Astrocyte (in vitro differentiated cells and primary cell): Measurements from ENCODE around the gene LTBP2. TPM values are rescaled to one million over a fixed set of nuclear protein-coding genes. Genes with fewer than 3 reads are reported as not detected.

Experiments used
- DNase-seq: peaks from one replicate; pipeline ENCODE4 v3.0.0-alpha.2; 2010; ENCODE audit warnings: low read depth
- FAIRE-seq: peaks from 2 replicates; lab custom pipeline; 2011; peaks lifted over from hg19 to GRCh38; lab: Jason Lieb, UNC
- H2AFZ ChIP-seq: 2 replicates; pipeline ENCODE4 v1.6.0; 2012; ENCODE audit warnings: low read depth, low read length, inconsistent platforms
- H3K27ac ChIP-seq: 2 replicates; pipeline ENCODE4 v1.5.1; 2011; ENCODE audit warnings: low read depth, low read length, inconsistent platforms
- H3K27me3 ChIP-seq: 2 replicates; pipeline ENCODE4 v1.6.0; 2011; ENCODE audit warnings: low read length, inconsistent platforms; ENCODE audit not compliant: insufficient read depth
- H3K36me3 ChIP-seq: 2 replicates; pipeline ENCODE4 v1.5.1; 2011; ENCODE audit warnings: low read length, inconsistent platforms; ENCODE audit not compliant: insufficient read depth
- H3K4me1 ChIP-seq: 2 replicates; pipeline ENCODE4 v1.5.1; 2011; ENCODE audit warnings: low read length, inconsistent platforms; ENCODE audit not compliant: insufficient read depth
- H3K4me2 ChIP-seq: 2 replicates; pipeline ENCODE4 v1.6.0; 2012; ENCODE audit warnings: low read length, inconsistent platforms
- H3K4me3 ChIP-seq: 2 replicates; pipeline ENCODE4 v1.5.1; 2011; ENCODE audit warnings: low read depth, mild to moderate bottlenecking, low read length, inconsistent platforms; ENCODE audit not compliant: insufficient read depth
- H3K79me2 ChIP-seq: 2 replicates; pipeline ENCODE4 v1.6.0; 2012; ENCODE audit warnings: mild to moderate bottlenecking, low read length, inconsistent platforms; ENCODE audit not compliant: insufficient read depth
- H3K9ac ChIP-seq: 2 replicates; pipeline ENCODE4 v1.6.0; 2012; ENCODE audit warnings: mild to moderate bottlenecking, low read length, inconsistent platforms
- H3K9me3 ChIP-seq: 2 replicates; pipeline ENCODE4 v1.5.1; 2012; ENCODE audit warnings: low read depth, mild to moderate bottlenecking, low read length, inconsistent platforms; ENCODE audit not compliant: insufficient read depth
- H4K20me1 ChIP-seq: 2 replicates; pipeline ENCODE4 v1.6.0; 2012; ENCODE audit warnings: low read length, inconsistent platforms; ENCODE audit not compliant: insufficient read depth
- H3K27ac Mint-ChIP-seq: one replicate; pipeline ENCODE4 v1.8.0; 2021; ENCODE audit warnings: mild to moderate bottlenecking, mixed read lengths; ENCODE audit not compliant: unreplicated experiment
- H3K27me3 Mint-ChIP-seq: one replicate; pipeline ENCODE4 v1.8.0; 2021; ENCODE audit warnings: low read depth, mixed read lengths; ENCODE audit not compliant: unreplicated experiment
- H3K36me3 Mint-ChIP-seq: one replicate; pipeline ENCODE4 v1.8.0; 2021; ENCODE audit warnings: low read depth, mixed read lengths; ENCODE audit not compliant: unreplicated experiment
- H3K4me1 Mint-ChIP-seq: one replicate; pipeline ENCODE4 v1.8.0; 2021; ENCODE audit warnings: low read depth, mixed read lengths; ENCODE audit not compliant: unreplicated experiment
- H3K4me3 Mint-ChIP-seq: one replicate; pipeline ENCODE4 v1.8.0; 2021; ENCODE audit warnings: mild to moderate bottlenecking, moderate library complexity, mixed read lengths; ENCODE audit not compliant: unreplicated experiment
- H3K9me3 Mint-ChIP-seq: one replicate; pipeline ENCODE4 v1.8.0; 2021; ENCODE audit warnings: mild to moderate bottlenecking, mixed read lengths; ENCODE audit not compliant: unreplicated experiment
- EZH2 ChIP-seq: IDR thresholded peaks from 2 replicates; pipeline ENCODE4 v1.6.1; 2012; ENCODE audit warnings: mild to moderate bottlenecking, low read length, inconsistent platforms; ENCODE audit not compliant: insufficient read depth
- total RNA-seq: library from RNA; stranded (reverse); gene quantifications from 2 replicates; pipeline ENCODE4 v1.2.1, GENCODE V29; 2021
- TF ChIP-seq, protein P1 (sequence below): IDR thresholded peaks from 2 replicates; pipeline ENCODE4 v1.5.1; 2011; ENCODE audit warnings: low read depth, mild to moderate bottlenecking, inconsistent platforms, low read length, moderate library complexity; ENCODE audit not compliant: insufficient read depth

The LTBP2 gene
- total RNA-seq, 1 donor from 2014 or later, result 162 TPM

DNA sequence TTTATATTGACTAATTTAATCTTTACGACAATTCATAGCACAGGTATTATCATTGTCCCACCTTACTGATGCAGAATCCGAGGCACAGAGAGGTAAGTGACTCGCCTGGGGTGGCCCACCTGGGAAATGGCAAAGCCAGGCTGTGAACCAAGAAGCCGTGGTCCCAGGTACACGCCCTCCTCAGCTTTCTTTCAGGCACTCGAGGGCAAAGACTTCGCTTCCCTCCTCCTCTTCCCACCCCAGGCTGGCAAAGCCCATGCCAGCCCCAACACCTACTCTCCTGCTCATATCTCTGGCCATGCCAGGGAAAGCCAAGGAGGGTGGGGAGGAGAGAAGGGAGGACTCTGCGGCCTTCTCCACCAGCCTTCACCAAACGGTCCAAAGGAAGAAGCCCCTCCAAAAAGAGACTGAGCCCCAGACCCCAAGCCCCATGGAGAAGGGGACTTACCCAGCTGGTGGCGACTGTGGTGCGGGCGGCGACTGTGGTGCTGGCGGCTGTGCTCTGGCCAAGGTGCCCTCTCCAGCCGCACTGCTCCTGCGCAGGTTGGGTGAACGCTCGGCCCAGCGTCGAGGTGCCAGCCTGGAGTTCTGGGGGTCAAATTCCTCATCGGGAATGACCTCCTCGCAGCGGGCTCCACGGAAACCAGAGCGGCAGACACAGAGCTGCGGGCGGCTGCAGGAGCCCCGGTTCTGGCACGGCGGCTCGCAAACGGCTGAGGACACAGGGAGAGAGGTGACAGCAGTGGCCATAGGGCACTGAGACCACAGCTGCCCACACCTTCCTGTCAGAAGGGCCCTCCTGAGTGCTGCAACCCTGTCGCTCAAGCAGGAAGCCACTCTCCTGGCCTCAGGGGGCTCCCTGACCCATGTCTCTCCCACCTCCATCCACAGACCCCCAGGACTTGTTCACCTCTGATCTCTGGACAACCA is 26.4 kb downstream of the LTBP2 start:
- no peak overlapping the region for H3K27ac ChIP-seq
- no peak overlapping the region for H3K4me2 ChIP-seq
- H3K4me1 Mint-ChIP-seq, result peaks cover 43% of the 10 kb centered on the region
- H3K36me3 ChIP-seq, result peaks cover 14% of the 10 kb centered on the region
- peaks cover 68% of the 10 kb centered on the region for H3K79me2 ChIP-seq
- no peak overlapping the region for H3K4me3 ChIP-seq
- H3K4me1 ChIP-seq, result peaks cover 25% of the 10 kb centered on the region
- DNase-seq, result no peak
- TF ChIP-seq EZH2, result no peak
- TF ChIP-seq, protein P1, sequence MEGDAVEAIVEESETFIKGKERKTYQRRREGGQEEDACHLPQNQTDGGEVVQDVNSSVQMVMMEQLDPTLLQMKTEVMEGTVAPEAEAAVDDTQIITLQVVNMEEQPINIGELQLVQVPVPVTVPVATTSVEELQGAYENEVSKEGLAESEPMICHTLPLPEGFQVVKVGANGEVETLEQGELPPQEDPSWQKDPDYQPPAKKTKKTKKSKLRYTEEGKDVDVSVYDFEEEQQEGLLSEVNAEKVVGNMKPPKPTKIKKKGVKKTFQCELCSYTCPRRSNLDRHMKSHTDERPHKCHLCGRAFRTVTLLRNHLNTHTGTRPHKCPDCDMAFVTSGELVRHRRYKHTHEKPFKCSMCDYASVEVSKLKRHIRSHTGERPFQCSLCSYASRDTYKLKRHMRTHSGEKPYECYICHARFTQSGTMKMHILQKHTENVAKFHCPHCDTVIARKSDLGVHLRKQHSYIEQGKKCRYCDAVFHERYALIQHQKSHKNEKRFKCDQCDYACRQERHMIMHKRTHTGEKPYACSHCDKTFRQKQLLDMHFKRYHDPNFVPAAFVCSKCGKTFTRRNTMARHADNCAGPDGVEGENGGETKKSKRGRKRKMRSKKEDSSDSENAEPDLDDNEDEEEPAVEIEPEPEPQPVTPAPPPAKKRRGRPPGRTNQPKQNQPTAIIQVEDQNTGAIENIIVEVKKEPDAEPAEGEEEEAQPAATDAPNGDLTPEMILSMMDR, result no peak
- H3K27me3 Mint-ChIP-seq, result peaks cover 2% of the 10 kb centered on the region
- H3K9me3 ChIP-seq, result no peaks in the 10 kb centered on the region
- FAIRE-seq, result no peak
- H3K27me3 ChIP-seq, result no peaks in the 10 kb centered on the region
- H2AFZ ChIP-seq, result no peak overlapping the region
- H3K9me3 Mint-ChIP-seq, result peaks cover 3% of the 10 kb centered on the region
- no peak overlapping the region for H3K4me3 Mint-ChIP-seq
- peak overlapping the region; percentile 86 for H3K27ac Mint-ChIP-seq
- peaks cover 8% of the 10 kb centered on the region for H4K20me1 ChIP-seq
- H3K9ac ChIP-seq, result no peak overlapping the region
- peaks cover 42% of the 10 kb centered on the region for H3K36me3 Mint-ChIP-seq

- no peak for TF ChIP-seq EZH2
- TF ChIP-seq, protein P1, result no peak
- H3K9me3 ChIP-seq, result no peaks in the 10 kb centered on the region
- Mint-ChIP-seq H3K9me3 (peaks cover 7% of the 10 kb centered on the region), H3K36me3 (peaks cover 42% of the 10 kb centered on the region), H3K27me3 (peaks cover 2% of the 10 kb centered on the region), H3K4me1 (peaks cover 44% of the 10 kb centered on the region), H3K4me3 (no peak overlapping the region), H3K27ac (peak overlapping the region; percentile 86)
- DNase-seq, result no peak
- H3K27me3 ChIP-seq, result no peaks in the 10 kb centered on the region
- H2AFZ ChIP-seq, result no peak overlapping the region
- peaks cover 31% of the 10 kb centered on the region for H3K4me1 ChIP-seq
- H3K79me2 ChIP-seq, result peaks cover 61% of the 10 kb centered on the region
- H3K4me3 ChIP-seq, result no peak overlapping the region
- no peak for FAIRE-seq
- peaks cover 8% of the 10 kb centered on the region for H4K20me1 ChIP-seq
- H3K36me3 ChIP-seq, result peaks cover 14% of the 10 kb centered on the region
- no peak overlapping the region for H3K27ac ChIP-seq
- H3K4me2 ChIP-seq, result no peak overlapping the region
- peak overlapping the region; percentile 19 for H3K9ac ChIP-seq
Measured at GRCh38 chr14:74584951-74585350, 27.1 kb downstream of the LTBP2 start.
